Neural cell (in vitro differentiated cells): ENCODE measurements around the gene DIS3L2. TPM values are rescaled to one million over a fixed set of nuclear protein-coding genes. Genes with fewer than 3 reads are reported as not detected.

ENCODE experiments used
- H2AFZ ChIP-seq: fragments of 200-600, 300-800 bp; sonication (generic), shearing (Covaris generic); 2 replicates; pipeline ENCODE4 v1.6.0; 2014; ENCODE audit warnings: low read depth, mild to moderate bottlenecking, antibody characterized with exemption, low read length, moderate library complexity
- H3F3A ChIP-seq: fragments of 200-600 bp; shearing (Covaris generic); 2 replicates; pipeline ENCODE4 v1.6.1; 2016; ENCODE audit warnings: mild to moderate bottlenecking, moderate library complexity, mixed read lengths, antibody characterized with exemption, low read length; ENCODE audit not compliant: insufficient read depth, poor library complexity, severe bottlenecking
- H3K27ac ChIP-seq: fragments of 200-600, 300-800 bp; sonication (generic), shearing (Covaris generic); 2 replicates; pipeline ENCODE4 v1.5.1; 2014; ENCODE audit warnings: mild to moderate bottlenecking, low read length, moderate library complexity
- H3K27me3 ChIP-seq: fragments of 300-800, 200-600 bp; sonication (generic), shearing (Covaris generic); 2 replicates; pipeline ENCODE4 v1.6.0; 2014; ENCODE audit warnings: mild to moderate bottlenecking, low read depth, low read length, moderate library complexity; ENCODE audit not compliant: insufficient read depth
- H3K36me3 ChIP-seq: fragments of 300-800, 200-600 bp; sonication (generic), shearing (Covaris generic); 2 replicates; pipeline ENCODE4 v1.5.1; 2014; ENCODE audit warnings: mild to moderate bottlenecking, antibody characterized with exemption, low read length, moderate library complexity; ENCODE audit not compliant: insufficient read depth
- H3K4me2 ChIP-seq: fragments of 300-800, 200-600 bp; sonication (generic), shearing (Covaris generic); 2 replicates; pipeline ENCODE4 v1.6.0; 2014; ENCODE audit warnings: mild to moderate bottlenecking, low read length
- H3K4me3 ChIP-seq: fragments of 300-800, 200-600 bp; sonication (generic), shearing (Covaris generic); 2 replicates; pipeline ENCODE4 v1.5.1; 2014; ENCODE audit warnings: mild to moderate bottlenecking, low read length, moderate library complexity
- H3K79me2 ChIP-seq: fragments of 200-600 bp; shearing (Covaris generic); replicated peaks from 2 replicates; pipeline ENCODE4 v1.6.0; 2014; ENCODE audit warnings: mild to moderate bottlenecking, low read length, moderate library complexity; ENCODE audit not compliant: insufficient read depth
- H3K9ac ChIP-seq: fragments of 300-800, 200-600 bp; sonication (generic), shearing (Covaris generic); 2 replicates; pipeline ENCODE4 v1.6.1; 2016; ENCODE audit warnings: mild to moderate bottlenecking, low read length, mixed read lengths
- H3K9me2 ChIP-seq: fragments of 200-600 bp; shearing (Covaris generic); 2 replicates; pipeline ENCODE4 v1.6.1; 2016; ENCODE audit warnings: mild to moderate bottlenecking, low read length, mixed read lengths; ENCODE audit not compliant: insufficient read depth
- H3K9me3 ChIP-seq: fragments of 200-600, 300-800 bp; sonication (generic), shearing (Covaris generic); 2 replicates; pipeline ENCODE4 v1.6.1; 2016; ENCODE audit warnings: mild to moderate bottlenecking, mixed run types, low read length, moderate library complexity, mixed read lengths
- H4K20me1 ChIP-seq: fragments of 200-600 bp; shearing (Covaris generic); 2 replicates; pipeline ENCODE4 v1.6.1; 2016; ENCODE audit warnings: mild to moderate bottlenecking, mixed run types; ENCODE audit not compliant: insufficient read depth
- CTCF ChIP-seq: fragments of 450-650 bp; IDR thresholded peaks from 2 replicates; pipeline ENCODE4 v1.5.1; 2014; ENCODE audit warnings: antibody characterized with exemption, mild to moderate bottlenecking, moderate library complexity; ENCODE audit not compliant: poor library complexity, severe bottlenecking
- EP300 ChIP-seq: fragments of 450-650 bp; conservative IDR thresholded peaks from 2 replicates; pipeline ENCODE4 v1.6.1; 2014; ENCODE audit warnings: antibody characterized with exemption, mild to moderate bottlenecking, moderate library complexity; ENCODE audit not compliant: poor library complexity, severe bottlenecking
- EZH2 ChIP-seq: fragments of 200-600, 300-800 bp; shearing (Covaris generic), sonication (generic); IDR thresholded peaks from 2 replicates; pipeline ENCODE4 v1.6.1; 2014; ENCODE audit warnings: antibody characterized with exemption, low read length, borderline replicate concordance, mild to moderate bottlenecking; ENCODE audit not compliant: insufficient read depth, poor library complexity, severe bottlenecking
- MXI1 ChIP-seq: fragments of 450-650 bp; conservative IDR thresholded peaks from 2 replicates; pipeline ENCODE4 v1.6.1; 2014; ENCODE audit warnings: antibody characterized with exemption, mild to moderate bottlenecking; ENCODE audit not compliant: poor library complexity, severe bottlenecking
- POLR2AphosphoS5 ChIP-seq: IDR thresholded peaks from 2 replicates; pipeline ENCODE4 v1.6.1; 2012
- RAD21 ChIP-seq: fragments of 450-650 bp; conservative IDR thresholded peaks from 2 replicates; pipeline ENCODE4 v1.6.1; 2014; ENCODE audit warnings: antibody characterized with exemption, mild to moderate bottlenecking, moderate library complexity
- REST ChIP-seq: IDR thresholded peaks from 2 replicates; pipeline ENCODE4 v1.6.1; 2012; ENCODE audit warnings: borderline replicate concordance
- SMC3 ChIP-seq: fragments of 450-650 bp; conservative IDR thresholded peaks from 2 replicates; pipeline ENCODE4 v1.6.1; 2014; ENCODE audit warnings: antibody characterized with exemption, mild to moderate bottlenecking, moderate library complexity; ENCODE audit not compliant: poor library complexity
- TAF1 ChIP-seq: IDR thresholded peaks from 2 replicates; pipeline ENCODE4 v1.6.1; 2012; ENCODE audit warnings: low read depth
- polyA plus RNA-seq: library from polyadenylated mRNA; depleted of rRNA; stranded (reverse); fragments of >200 nt; gene quantifications from 2 replicates; pipeline ENCODE4 v1.2.3, GENCODE V29; 2014

The DIS3L2 gene
- polyA plus RNA-seq, 1 donor from 2014 or later: 20.0 TPM

GRCh38 chr2:232219932-232220331 is 258.4 kb downstream of the DIS3L2 start:
- no peaks in the 10 kb centered on the region for H3K36me3 ChIP-seq
- TF ChIP-seq EZH2 (no peak), RAD21 (no peak), POLR2AphosphoS5 (no peak), EP300 (no peak), TAF1 (no peak), SMC3 (no peak), MXI1 (no peak), REST (no peak), CTCF (no peak)
- no peak overlapping the region for H2AFZ ChIP-seq
- H3K9me3 ChIP-seq: no peaks in the 10 kb centered on the region
- H3K27me3 ChIP-seq: no peaks in the 10 kb centered on the region
- no peaks in the 10 kb centered on the region for H4K20me1 ChIP-seq
- H3K79me2 ChIP-seq: no peaks in the 10 kb centered on the region
- no peak overlapping the region for H3K9ac ChIP-seq
- H3K27ac ChIP-seq: no peak overlapping the region
- no peaks in the 10 kb centered on the region for H3F3A ChIP-seq
- H3K9me2 ChIP-seq: no peaks in the 10 kb centered on the region
- H3K4me3 ChIP-seq: no peak overlapping the region
- no peak overlapping the region for H3K4me2 ChIP-seq

- H3K4me2 ChIP-seq: no peak overlapping the region
- no peak overlapping the region for H3K4me3 ChIP-seq
- H4K20me1 ChIP-seq: no peaks in the 10 kb centered on the region
- H3K27ac ChIP-seq: no peak overlapping the region
- no peaks in the 10 kb centered on the region for H3K9me2 ChIP-seq
- no peaks in the 10 kb centered on the region for H3K9me3 ChIP-seq
- no peak overlapping the region for H2AFZ ChIP-seq
- no peaks in the 10 kb centered on the region for H3K36me3 ChIP-seq
- H3F3A ChIP-seq: no peaks in the 10 kb centered on the region
- no peaks in the 10 kb centered on the region for H3K79me2 ChIP-seq
- no peaks in the 10 kb centered on the region for H3K27me3 ChIP-seq
- no peak overlapping the region for H3K9ac ChIP-seq
- TF ChIP-seq EP300: no peak
- TF ChIP-seq RAD21: no peak
- no peak for TF ChIP-seq TAF1
- no peak for TF ChIP-seq POLR2AphosphoS5
- TF ChIP-seq REST: no peak
- TF ChIP-seq EZH2: no peak
These were observed 263.9 kb downstream of the DIS3L2 start for GRCh38 chr2:232225429-232225828.
